Measurements from ENCODE around the gene LSM3.

- TF ChIP-seq CTCF (IDR thresholded peaks at IDR 0.05; ENCODE audit: low read length), result no peak
- TF ChIP-seq EZH2 (IDR thresholded peaks at IDR 0.05; ENCODE audit: borderline replicate concordance, low read length), result no peak
These were observed 33.0 kb downstream of the LSM3 start for GRCh38 chr3:14211621-14212020.

Data from OCI-LY1 (cell line).